Memory B cell (primary cell): ENCODE measurements around the gene ALS2CL.

ENCODE experiments used
- ATAC-seq: fragments of 150-1000 bp; cut with Tn5 transposase; 2 replicates; pipeline ENCODE4 v1.10.0; 2021; ENCODE audit warnings: low read depth, mild to moderate bottlenecking, moderate library complexity
- DNase-seq, 2 donors: peaks; one replicate each; pipeline ENCODE4 v3.0.0; 2022; ENCODE audit warnings: low spot score in 2 of 2
- H3K27ac Mint-ChIP-seq: one replicate; pipeline ENCODE4 v1.8.0; 2022; ENCODE audit warnings: mild to moderate bottlenecking, moderate library complexity, mixed read lengths
- H3K27me3 Mint-ChIP-seq: one replicate; pipeline ENCODE4 v1.8.0; 2022; ENCODE audit warnings: mixed read lengths
- H3K36me3 Mint-ChIP-seq: one replicate; pipeline ENCODE4 v1.8.0; 2022; ENCODE audit warnings: mild to moderate bottlenecking, mixed read lengths
- H3K4me1 Mint-ChIP-seq: one replicate; pipeline ENCODE4 v1.8.0; 2022; ENCODE audit warnings: mixed read lengths
- H3K4me3 Mint-ChIP-seq: one replicate; pipeline ENCODE4 v1.8.0; 2022; ENCODE audit warnings: mild to moderate bottlenecking, moderate library complexity, mixed read lengths
- H3K9me3 Mint-ChIP-seq: one replicate; pipeline ENCODE4 v1.8.0; 2022; ENCODE audit warnings: mixed read lengths

ALS2CL gene

GRCh38 chr3:46670000-46670890 lies 23.2 kb downstream of the ALS2CL start:
- H3K9me3 Mint-ChIP-seq = no peaks in the 10 kb centered on the region
- no peaks in the 10 kb centered on the region for H3K36me3 Mint-ChIP-seq
- no peak for DNase-seq
- no peak overlapping the region for H3K4me3 Mint-ChIP-seq
- H3K27me3 Mint-ChIP-seq = peaks cover 9% of the 10 kb centered on the region
- no peak overlapping the region for H3K27ac Mint-ChIP-seq
- no peak for ATAC-seq
- no peaks in the 10 kb centered on the region for H3K4me1 Mint-ChIP-seq

- peaks cover 9% of the 10 kb centered on the region for H3K27me3 Mint-ChIP-seq
- H3K4me3 Mint-ChIP-seq = no peak overlapping the region
These were observed 24.1 kb downstream of the ALS2CL start for GRCh38 chr3:46669191-46669999.

GRCh38 chr3:46668591-46668990 lies 24.9 kb downstream of the ALS2CL start:
- no peak for ATAC-seq
- no peak for DNase-seq
- no peaks in the 10 kb centered on the region for H3K4me1 Mint-ChIP-seq
- peaks cover 9% of the 10 kb centered on the region for H3K27me3 Mint-ChIP-seq
- no peak overlapping the region for H3K4me3 Mint-ChIP-seq
- no peaks in the 10 kb centered on the region for H3K36me3 Mint-ChIP-seq
- H3K9me3 Mint-ChIP-seq = no peaks in the 10 kb centered on the region
- H3K27ac Mint-ChIP-seq = no peak overlapping the region

More at GRCh38 chr3:46669191-46669999, 24.1 kb downstream of the ALS2CL start:
- DNase-seq (no peak), ATAC-seq (no peak)
- H3K27ac Mint-ChIP-seq = no peak overlapping the region
- no peaks in the 10 kb centered on the region for H3K36me3 Mint-ChIP-seq
- no peaks in the 10 kb centered on the region for H3K9me3 Mint-ChIP-seq
- no peaks in the 10 kb centered on the region for H3K4me1 Mint-ChIP-seq

- Mint-ChIP-seq H3K4me1 (no peaks in the 10 kb centered on the region), H3K27ac (no peak overlapping the region), H3K9me3 (no peaks in the 10 kb centered on the region), H3K27me3 (peaks cover 9% of the 10 kb centered on the region), H3K4me3 (no peak overlapping the region), H3K36me3 (no peaks in the 10 kb centered on the region)
- no peak for ATAC-seq
- DNase-seq = no peak
These were observed 25.4 kb downstream of the ALS2CL start for GRCh38 chr3:46668116-46668515.

GRCh38 chr3:46667657-46668056 lies 25.8 kb downstream of the ALS2CL start:
- ATAC-seq (no peak), DNase-seq (no peak)
- Mint-ChIP-seq H3K36me3 (no peaks in the 10 kb centered on the region), H3K4me1 (no peaks in the 10 kb centered on the region), H3K4me3 (no peak overlapping the region), H3K27ac (no peak overlapping the region), H3K9me3 (no peaks in the 10 kb centered on the region), H3K27me3 (peaks cover 11% of the 10 kb centered on the region)

GRCh38 chr3:46667061-46667621 lies 26.3 kb downstream of the ALS2CL start:
- Mint-ChIP-seq H3K27ac (no peak overlapping the region), H3K36me3 (no peaks in the 10 kb centered on the region), H3K27me3 (peaks cover 15% of the 10 kb centered on the region), H3K4me1 (no peaks in the 10 kb centered on the region), H3K4me3 (no peak overlapping the region), H3K9me3 (no peaks in the 10 kb centered on the region)
- ATAC-seq (no peak), DNase-seq (no peak)

- Mint-ChIP-seq H3K27ac (no peak overlapping the region), H3K27me3 (peaks cover 18% of the 10 kb centered on the region), H3K4me1 (no peaks in the 10 kb centered on the region), H3K36me3 (no peaks in the 10 kb centered on the region), H3K4me3 (no peak overlapping the region), H3K9me3 (no peaks in the 10 kb centered on the region)
- no peak for ATAC-seq
- no peak for DNase-seq
These were observed 27.0 kb downstream of the ALS2CL start for GRCh38 chr3:46666453-46666845.

GRCh38 chr3:46665763-46666452 lies 27.6 kb downstream of the ALS2CL start:
- peaks cover 2% of the 10 kb centered on the region for H3K4me1 Mint-ChIP-seq
- ATAC-seq (no peak), DNase-seq (no peak)
- H3K4me3 Mint-ChIP-seq = no peak overlapping the region
- no peak overlapping the region for H3K27ac Mint-ChIP-seq
- H3K9me3 Mint-ChIP-seq = no peaks in the 10 kb centered on the region
- H3K36me3 Mint-ChIP-seq = no peaks in the 10 kb centered on the region
- peaks cover 18% of the 10 kb centered on the region for H3K27me3 Mint-ChIP-seq

GRCh38 chr3:46664971-46665762 lies 28.3 kb downstream of the ALS2CL start:
- Mint-ChIP-seq H3K9me3 (no peaks in the 10 kb centered on the region), H3K4me1 (peaks cover 6% of the 10 kb centered on the region), H3K36me3 (no peaks in the 10 kb centered on the region), H3K27me3 (peaks cover 18% of the 10 kb centered on the region), H3K4me3 (no peak overlapping the region), H3K27ac (no peak overlapping the region)
- ATAC-seq (no peak), DNase-seq (no peak)

- H3K27me3 Mint-ChIP-seq = peaks cover 18% of the 10 kb centered on the region
- peaks cover 6% of the 10 kb centered on the region for H3K4me1 Mint-ChIP-seq
- H3K4me3 Mint-ChIP-seq = no peak overlapping the region
- ATAC-seq (no peak), DNase-seq (no peak)
- H3K27ac Mint-ChIP-seq = no peak overlapping the region
- no peaks in the 10 kb centered on the region for H3K9me3 Mint-ChIP-seq
- H3K36me3 Mint-ChIP-seq = no peaks in the 10 kb centered on the region
These were observed 29.1 kb downstream of the ALS2CL start for GRCh38 chr3:46664188-46664970.

- H3K4me1 Mint-ChIP-seq = peaks cover 6% of the 10 kb centered on the region
- H3K9me3 Mint-ChIP-seq = no peaks in the 10 kb centered on the region
- H3K36me3 Mint-ChIP-seq = no peaks in the 10 kb centered on the region
- no peak overlapping the region for H3K27ac Mint-ChIP-seq
- no peak overlapping the region for H3K4me3 Mint-ChIP-seq
- no peak for ATAC-seq
- H3K27me3 Mint-ChIP-seq = peaks cover 18% of the 10 kb centered on the region
- no peak for DNase-seq
These were observed 29.8 kb downstream of the ALS2CL start for GRCh38 chr3:46663591-46664135.

GRCh38 chr3:46662771-46663551 lies 30.5 kb downstream of the ALS2CL start:
- Mint-ChIP-seq H3K9me3 (no peaks in the 10 kb centered on the region), H3K4me1 (peaks cover 6% of the 10 kb centered on the region), H3K27ac (no peak overlapping the region), H3K36me3 (no peaks in the 10 kb centered on the region), H3K27me3 (peaks cover 18% of the 10 kb centered on the region), H3K4me3 (no peak overlapping the region)
- ATAC-seq (no peak), DNase-seq (no peak)
